ENCODE data around the gene SETD4.

Gene SETD4

DNA sequence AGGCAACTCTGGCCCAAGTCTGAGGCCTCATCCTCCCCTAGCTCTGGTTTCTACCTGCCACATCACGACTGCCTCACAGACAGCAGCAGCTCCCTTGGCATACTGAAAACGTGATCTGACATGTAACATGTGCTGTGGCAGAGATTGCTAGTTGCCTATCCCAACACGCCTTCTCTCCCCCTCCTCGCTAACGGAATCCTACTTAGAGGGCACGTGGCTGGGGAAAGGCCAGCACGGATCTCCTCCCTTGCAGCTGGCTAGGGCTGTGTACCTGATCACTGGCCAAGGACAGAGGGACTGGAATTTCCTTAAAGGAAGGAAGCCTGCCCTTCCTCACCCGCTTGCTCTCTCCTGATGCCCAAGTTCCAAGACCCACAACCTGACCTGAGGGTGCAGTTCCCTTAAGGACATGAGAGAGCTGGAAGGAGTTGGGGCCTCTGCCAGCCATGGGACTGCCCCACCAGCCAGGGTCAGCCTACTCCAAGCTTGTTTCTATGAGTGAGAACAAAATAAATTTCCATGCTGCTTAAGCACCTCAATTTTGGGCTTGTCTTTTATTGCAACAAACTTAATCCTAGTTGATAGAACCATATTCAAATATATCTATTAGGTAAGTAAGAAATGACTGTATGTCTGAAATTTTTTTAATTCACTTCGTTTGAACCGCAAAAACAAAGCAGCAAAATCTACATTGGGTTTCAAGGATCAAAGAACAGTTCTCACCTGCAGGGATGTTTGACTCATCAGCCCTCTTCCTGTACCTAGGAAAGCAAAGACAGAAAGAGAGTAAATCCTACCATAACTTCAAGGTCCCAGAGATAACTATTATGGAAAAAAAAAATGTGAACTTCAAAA lies 7.2 kb downstream of the SETD4 start:
- TF ChIP-seq, protein P1, sequence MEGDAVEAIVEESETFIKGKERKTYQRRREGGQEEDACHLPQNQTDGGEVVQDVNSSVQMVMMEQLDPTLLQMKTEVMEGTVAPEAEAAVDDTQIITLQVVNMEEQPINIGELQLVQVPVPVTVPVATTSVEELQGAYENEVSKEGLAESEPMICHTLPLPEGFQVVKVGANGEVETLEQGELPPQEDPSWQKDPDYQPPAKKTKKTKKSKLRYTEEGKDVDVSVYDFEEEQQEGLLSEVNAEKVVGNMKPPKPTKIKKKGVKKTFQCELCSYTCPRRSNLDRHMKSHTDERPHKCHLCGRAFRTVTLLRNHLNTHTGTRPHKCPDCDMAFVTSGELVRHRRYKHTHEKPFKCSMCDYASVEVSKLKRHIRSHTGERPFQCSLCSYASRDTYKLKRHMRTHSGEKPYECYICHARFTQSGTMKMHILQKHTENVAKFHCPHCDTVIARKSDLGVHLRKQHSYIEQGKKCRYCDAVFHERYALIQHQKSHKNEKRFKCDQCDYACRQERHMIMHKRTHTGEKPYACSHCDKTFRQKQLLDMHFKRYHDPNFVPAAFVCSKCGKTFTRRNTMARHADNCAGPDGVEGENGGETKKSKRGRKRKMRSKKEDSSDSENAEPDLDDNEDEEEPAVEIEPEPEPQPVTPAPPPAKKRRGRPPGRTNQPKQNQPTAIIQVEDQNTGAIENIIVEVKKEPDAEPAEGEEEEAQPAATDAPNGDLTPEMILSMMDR (IDR thresholded peaks at IDR 0.05; ENCODE audit: insufficient read depth, low read length, poor library complexity, severe bottlenecking): no peak
- DNase-seq (ENCODE audit: extremely low read depth, insufficient read length): no peak
- Histone ChIP-seq H3K27me3 (replicated peaks; ENCODE audit: control insufficient read depth, insufficient read depth, low read length) (no peaks in the 10 kb centered on the region), H3K36me3 (ENCODE audit: control insufficient read depth, insufficient read depth, low read length) (peaks cover 26% of the 10 kb centered on the region), H3K4me3 (replicated peaks; ENCODE audit: low read depth, low read length) (no peak overlapping the region)

DNA sequence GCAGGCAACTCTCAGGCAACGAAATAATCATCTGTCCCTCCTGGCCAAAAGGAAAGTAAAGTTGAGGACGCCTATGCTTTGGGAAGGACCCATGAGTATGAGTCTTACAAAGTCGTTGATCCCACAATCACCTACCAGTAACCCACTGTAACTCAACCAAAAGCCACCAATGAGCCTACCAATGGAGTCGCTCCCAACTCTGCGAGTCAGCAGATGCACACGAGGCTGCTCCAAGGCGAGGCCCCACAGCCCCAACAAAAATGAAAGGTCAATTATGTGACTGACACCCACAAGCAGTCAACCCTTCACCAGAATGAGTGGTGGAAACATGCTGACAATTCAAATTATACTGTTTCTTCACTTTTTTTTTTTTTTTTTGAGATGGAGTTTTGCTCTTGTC lies 12.0 kb downstream of the SETD4 start:
- Histone ChIP-seq H3K4me3 (replicated peaks; ENCODE audit: low read depth, low read length) (no peak overlapping the region), H3K27me3 (replicated peaks; ENCODE audit: control insufficient read depth, insufficient read depth, low read length) (no peaks in the 10 kb centered on the region), H3K36me3 (ENCODE audit: control insufficient read depth, insufficient read depth, low read length) (peaks cover 32% of the 10 kb centered on the region)
- TF ChIP-seq, protein P1 (IDR thresholded peaks at IDR 0.05; ENCODE audit: insufficient read depth, low read length, poor library complexity, severe bottlenecking): no peak
- DNase-seq (ENCODE audit: extremely low read depth, insufficient read length): no peak

DNA sequence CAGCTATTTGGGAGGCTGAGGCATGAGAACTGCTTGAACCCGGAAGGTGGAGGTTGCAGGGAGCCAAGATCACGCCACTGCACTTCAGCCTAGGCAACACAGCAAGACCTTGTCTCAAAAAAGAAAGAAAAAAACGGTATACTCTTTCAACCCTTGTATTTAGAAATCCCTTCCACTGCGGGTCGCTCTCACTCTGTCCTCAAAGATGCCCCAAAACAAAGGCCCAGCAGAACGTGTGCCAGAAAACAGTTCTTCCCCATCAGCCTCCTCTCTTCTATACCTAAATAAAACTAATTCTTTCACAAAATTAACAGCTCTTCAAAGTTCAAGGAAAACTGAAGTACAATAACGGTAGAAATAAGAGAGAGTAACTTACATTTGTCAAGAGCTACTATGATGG lies 13.2 kb downstream of the SETD4 start:
- Histone ChIP-seq H3K27me3 (replicated peaks; ENCODE audit: control insufficient read depth, insufficient read depth, low read length) (no peaks in the 10 kb centered on the region), H3K4me3 (replicated peaks; ENCODE audit: low read depth, low read length) (no peak overlapping the region), H3K36me3 (ENCODE audit: control insufficient read depth, insufficient read depth, low read length) (peaks cover 26% of the 10 kb centered on the region)
- TF ChIP-seq, protein P1 (IDR thresholded peaks at IDR 0.05; ENCODE audit: insufficient read depth, low read length, poor library complexity, severe bottlenecking): no peak
- no peak for DNase-seq (ENCODE audit: extremely low read depth, insufficient read length)

DNA sequence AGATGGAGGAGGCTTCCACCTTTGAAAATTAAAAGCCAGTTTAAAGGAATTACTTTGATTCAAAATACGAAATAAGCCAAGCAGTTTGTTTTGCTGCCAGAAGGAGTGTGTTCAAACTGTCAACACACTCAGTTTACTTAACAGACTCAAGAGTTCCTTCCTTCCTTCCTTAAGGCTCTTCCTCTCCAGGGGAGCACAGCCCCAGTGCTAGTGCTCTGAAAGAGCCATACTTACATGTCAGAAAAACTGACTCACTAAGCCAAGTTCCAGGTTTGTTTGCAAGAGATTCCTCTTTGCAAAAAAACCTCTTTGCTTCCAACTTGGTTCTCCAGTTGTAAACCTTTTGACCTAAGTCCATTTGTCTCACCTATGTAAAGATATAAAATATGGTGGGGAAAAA lies 14.3 kb downstream of the SETD4 start:
- TF ChIP-seq, protein P1 (IDR thresholded peaks at IDR 0.05; ENCODE audit: insufficient read depth, low read length, poor library complexity, severe bottlenecking): no peak
- H3K27me3 ChIP-seq (replicated peaks; ENCODE audit: control insufficient read depth, insufficient read depth, low read length): no peaks in the 10 kb centered on the region
- peaks cover 26% of the 10 kb centered on the region for H3K36me3 ChIP-seq (ENCODE audit: control insufficient read depth, insufficient read depth, low read length)

DNA sequence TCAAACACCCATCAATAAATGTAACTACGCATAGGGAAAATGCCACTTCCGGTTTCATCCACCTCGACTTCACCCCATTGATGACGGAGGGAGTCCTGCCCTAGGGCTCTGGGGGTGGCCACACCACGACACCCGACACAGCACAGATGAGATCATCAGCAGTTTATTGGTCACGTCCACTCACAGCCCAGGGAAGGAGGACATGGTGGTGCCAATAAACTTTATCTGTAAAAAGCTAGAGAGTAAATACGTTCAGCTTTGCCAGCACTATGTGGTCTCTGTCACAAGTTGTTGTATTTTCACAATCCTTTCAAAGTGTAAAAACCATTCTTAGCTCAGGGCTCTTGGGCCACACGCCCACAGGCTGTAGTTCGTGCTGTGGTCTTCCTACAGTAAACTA lies 16.3 kb downstream of the SETD4 start:
- DNase-seq (ENCODE audit: extremely low read depth, insufficient read length): no peak
- TF ChIP-seq, protein P1 (IDR thresholded peaks at IDR 0.05; ENCODE audit: insufficient read depth, low read length, poor library complexity, severe bottlenecking): no peak
- H3K27me3 ChIP-seq (replicated peaks; ENCODE audit: control insufficient read depth, insufficient read depth, low read length): no peaks in the 10 kb centered on the region
- H3K4me3 ChIP-seq (replicated peaks; ENCODE audit: low read depth, low read length): no peak overlapping the region
- peaks cover 22% of the 10 kb centered on the region for H3K36me3 ChIP-seq (ENCODE audit: control insufficient read depth, insufficient read depth, low read length)

More for the DNA sequence above, 14.3 kb downstream of the SETD4 start:
- no peak overlapping the region for H3K4me3 ChIP-seq (replicated peaks; ENCODE audit: low read depth, low read length)
- DNase-seq (ENCODE audit: extremely low read depth, insufficient read length): no peak

All from GM06990 (cell line).